ENCODE measurements around the gene AUH.

Gene AUH

DNA sequence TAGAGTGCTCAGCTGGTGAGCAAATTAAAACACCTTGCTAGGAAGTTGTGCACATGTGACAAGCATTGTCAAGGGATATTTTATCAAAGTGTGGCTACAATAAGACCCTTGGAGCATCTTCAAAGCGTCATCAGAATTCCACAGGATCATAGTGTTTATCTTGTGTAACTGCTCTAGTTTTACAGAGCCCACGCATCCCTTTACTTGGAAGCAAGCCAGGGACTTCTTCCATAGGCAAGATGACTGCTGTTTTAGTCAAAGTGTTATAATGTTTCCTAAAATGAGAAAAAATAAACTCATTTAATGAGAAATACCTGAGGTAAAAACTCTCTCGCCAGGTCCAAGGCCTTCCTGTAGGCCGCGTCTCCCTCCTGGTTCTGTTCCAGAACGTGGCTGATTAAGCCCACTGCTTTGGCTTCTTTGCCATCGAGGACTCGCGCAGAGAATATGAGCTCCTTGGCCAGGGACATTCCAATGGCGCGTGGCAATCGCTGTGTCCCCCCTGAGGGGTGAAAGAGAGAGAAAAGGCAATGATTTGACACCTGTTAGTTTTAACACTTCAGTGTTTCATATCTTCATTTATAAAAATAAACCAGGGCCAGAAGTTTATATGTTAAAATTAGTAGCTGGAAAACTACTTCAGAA is 141.1 kb downstream of the AUH start:
- TF ChIP-seq POLR2AphosphoS5 (IDR thresholded peaks at IDR 0.05; ENCODE audit: low read depth), result no peak
- TF ChIP-seq REST (IDR thresholded peaks at IDR 0.05; ENCODE audit: insufficient replicate concordance, low read depth), result no peak
- no peak for TF ChIP-seq SPI1 (IDR thresholded peaks at IDR 0.05; ENCODE audit: borderline replicate concordance, low read depth)
- no peak for DNase-seq (ENCODE audit: low read depth in 1 of 2, low spot score in 1 of 2)
- Histone ChIP-seq H3K4me3 (replicated peaks; ENCODE audit: insufficient read depth, low read length) (no peak overlapping the region), H3K27ac (replicated peaks) (no peak overlapping the region), H3K27me3 (ENCODE audit: insufficient read depth, poor library complexity, severe bottlenecking) (no peaks in the 10 kb centered on the region)

- Histone ChIP-seq H3K27me3 (ENCODE audit: insufficient read depth, poor library complexity, severe bottlenecking) (no peaks in the 10 kb centered on the region), H3K4me3 (replicated peaks; ENCODE audit: insufficient read depth, low read length) (no peak overlapping the region), H3K27ac (replicated peaks) (no peak overlapping the region)
- DNase-seq (ENCODE audit: low read depth in 1 of 2, low spot score in 1 of 2), result no peak
- TF ChIP-seq POLR2AphosphoS5 (IDR thresholded peaks at IDR 0.05; ENCODE audit: low read depth) (no peak), SPI1 (IDR thresholded peaks at IDR 0.05; ENCODE audit: borderline replicate concordance, low read depth) (no peak)
These were observed 141.7 kb downstream of the AUH start for GRCh38 chr9:91220021-91220420.

DNA sequence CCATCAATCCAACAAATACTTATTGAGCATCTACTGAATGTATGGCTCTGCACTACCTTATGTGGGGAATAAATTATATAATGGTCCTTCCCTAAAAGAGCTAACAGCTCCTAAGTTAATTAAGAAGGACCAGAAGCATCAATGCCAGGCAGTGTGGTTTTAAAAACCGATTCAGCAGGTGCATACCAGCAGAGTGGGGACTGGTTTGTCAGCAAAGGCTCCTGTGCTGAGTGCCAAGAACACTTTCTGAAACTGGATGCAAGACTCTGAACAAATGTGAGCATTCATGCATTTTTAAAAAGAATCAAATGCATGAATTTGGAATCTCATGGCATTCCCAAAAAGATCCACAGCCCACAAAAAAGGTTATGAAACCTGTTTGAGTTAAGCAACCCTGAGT is 142.2 kb downstream of the AUH start:
- TF ChIP-seq CTCF (IDR thresholded peaks at IDR 0.05; ENCODE audit: insufficient read depth, low read length), result no peak
- no peak overlapping the region for H3K4me3 ChIP-seq (replicated peaks; ENCODE audit: insufficient read depth, low read length)
- no peak for DNase-seq (ENCODE audit: low read depth in 1 of 2, low spot score in 1 of 2)
- no peaks in the 10 kb centered on the region for H3K27me3 ChIP-seq (ENCODE audit: insufficient read depth, poor library complexity, severe bottlenecking)
- no peak overlapping the region for H3K27ac ChIP-seq (replicated peaks)

- no peak for TF ChIP-seq GABPA (IDR thresholded peaks at IDR 0.05; ENCODE audit: low read depth)
- TF ChIP-seq SPI1 (IDR thresholded peaks at IDR 0.05; ENCODE audit: borderline replicate concordance, low read depth), result no peak
- no peak for TF ChIP-seq CTCF (IDR thresholded peaks at IDR 0.05; ENCODE audit: insufficient read depth, low read length)
- TF ChIP-seq REST (IDR thresholded peaks at IDR 0.05; ENCODE audit: insufficient replicate concordance, low read depth), result no peak
- TF ChIP-seq POLR2AphosphoS5 (IDR thresholded peaks at IDR 0.05; ENCODE audit: low read depth), result no peak
These were observed 144.3 kb downstream of the AUH start for GRCh38 chr9:91217388-91217787.

DNA sequence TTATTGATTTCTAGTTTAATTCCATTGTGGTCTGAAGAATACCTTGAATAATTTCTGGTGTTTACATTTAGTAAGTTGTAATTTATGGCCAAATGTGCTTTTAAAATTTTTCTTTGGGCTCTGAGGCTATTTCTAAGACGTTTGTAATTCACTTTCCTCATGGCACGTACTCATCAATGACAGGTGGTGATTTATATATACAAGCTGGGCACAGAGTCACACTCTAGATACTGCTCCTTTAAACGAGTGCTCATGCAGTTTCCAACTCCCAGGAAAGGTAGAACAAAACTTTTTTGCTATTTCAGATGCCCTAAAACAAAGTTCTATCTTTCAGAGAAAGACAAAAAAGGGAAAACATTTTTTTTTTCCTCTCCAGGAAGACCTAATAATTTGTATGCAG is 146.9 kb downstream of the AUH start:
- no peak overlapping the region for H3K4me3 ChIP-seq (replicated peaks; ENCODE audit: insufficient read depth, low read length)
- DNase-seq (ENCODE audit: low read depth in 1 of 2, low spot score in 1 of 2), result no peak
- TF ChIP-seq REST (IDR thresholded peaks at IDR 0.05; ENCODE audit: insufficient replicate concordance, low read depth) (no peak), POLR2AphosphoS5 (IDR thresholded peaks at IDR 0.05; ENCODE audit: low read depth) (no peak), SPI1 (IDR thresholded peaks at IDR 0.05; ENCODE audit: borderline replicate concordance, low read depth) (no peak), CTCF (IDR thresholded peaks at IDR 0.05; ENCODE audit: insufficient read depth, low read length) (no peak), GABPA (IDR thresholded peaks at IDR 0.05; ENCODE audit: low read depth) (no peak)
- no peaks in the 10 kb centered on the region for H3K27me3 ChIP-seq (ENCODE audit: insufficient read depth, poor library complexity, severe bottlenecking)
- no peak overlapping the region for H3K27ac ChIP-seq (replicated peaks)

More at GRCh38 chr9:91217388-91217787, 144.3 kb downstream of the AUH start:
- H3K27ac ChIP-seq (replicated peaks), result no peak overlapping the region
- no peak overlapping the region for H3K4me3 ChIP-seq (replicated peaks; ENCODE audit: insufficient read depth, low read length)
- H3K27me3 ChIP-seq (ENCODE audit: insufficient read depth, poor library complexity, severe bottlenecking), result no peaks in the 10 kb centered on the region
- no peak for DNase-seq (ENCODE audit: low read depth in 1 of 2, low spot score in 1 of 2)
